ENCODE data around the gene MEGF8.

DNA sequence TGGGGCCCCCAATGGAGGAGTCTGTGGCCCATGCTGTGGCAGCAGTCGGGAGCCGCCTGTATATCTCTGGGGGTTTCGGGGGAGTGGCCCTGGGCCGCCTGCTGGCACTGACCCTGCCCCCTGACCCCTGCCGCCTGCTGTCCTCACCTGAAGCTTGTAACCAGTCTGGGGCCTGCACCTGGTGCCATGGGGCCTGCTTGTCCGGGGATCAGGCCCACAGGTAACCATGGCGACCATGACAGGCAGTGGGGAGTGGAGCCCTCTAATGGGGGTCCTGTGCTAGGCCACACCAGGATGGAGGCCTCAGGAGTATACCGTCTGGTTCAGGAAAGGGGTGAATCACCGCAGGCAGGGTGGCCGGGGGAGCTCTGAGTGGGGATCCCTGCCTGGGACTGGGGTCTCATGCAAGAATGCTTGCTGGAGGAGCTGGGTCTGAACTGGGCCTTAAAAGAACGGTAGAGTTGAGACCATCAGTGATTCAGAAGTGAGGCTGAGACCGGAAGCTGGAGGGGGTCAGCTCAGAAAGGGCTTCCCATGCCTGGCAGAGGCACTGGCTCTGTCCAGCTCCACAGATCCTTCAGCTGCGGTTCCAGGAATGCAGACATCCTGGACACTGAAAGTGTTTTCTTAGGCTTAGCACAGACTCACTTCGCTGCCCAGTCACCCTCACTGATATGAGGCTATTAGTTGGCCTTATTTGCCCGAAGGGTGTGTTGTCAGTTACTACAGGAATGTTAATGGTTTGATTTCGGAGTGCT lies 35.5 kb downstream of the MEGF8 start:
- TF ChIP-seq, protein P1, sequence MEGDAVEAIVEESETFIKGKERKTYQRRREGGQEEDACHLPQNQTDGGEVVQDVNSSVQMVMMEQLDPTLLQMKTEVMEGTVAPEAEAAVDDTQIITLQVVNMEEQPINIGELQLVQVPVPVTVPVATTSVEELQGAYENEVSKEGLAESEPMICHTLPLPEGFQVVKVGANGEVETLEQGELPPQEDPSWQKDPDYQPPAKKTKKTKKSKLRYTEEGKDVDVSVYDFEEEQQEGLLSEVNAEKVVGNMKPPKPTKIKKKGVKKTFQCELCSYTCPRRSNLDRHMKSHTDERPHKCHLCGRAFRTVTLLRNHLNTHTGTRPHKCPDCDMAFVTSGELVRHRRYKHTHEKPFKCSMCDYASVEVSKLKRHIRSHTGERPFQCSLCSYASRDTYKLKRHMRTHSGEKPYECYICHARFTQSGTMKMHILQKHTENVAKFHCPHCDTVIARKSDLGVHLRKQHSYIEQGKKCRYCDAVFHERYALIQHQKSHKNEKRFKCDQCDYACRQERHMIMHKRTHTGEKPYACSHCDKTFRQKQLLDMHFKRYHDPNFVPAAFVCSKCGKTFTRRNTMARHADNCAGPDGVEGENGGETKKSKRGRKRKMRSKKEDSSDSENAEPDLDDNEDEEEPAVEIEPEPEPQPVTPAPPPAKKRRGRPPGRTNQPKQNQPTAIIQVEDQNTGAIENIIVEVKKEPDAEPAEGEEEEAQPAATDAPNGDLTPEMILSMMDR (IDR thresholded peaks at IDR 0.05; ENCODE audit: extremely low read depth in 1 of 2, insufficient read depth in 1 of 2, low read depth in 1 of 2, low read length in 2 of 2), result no peak
- TF ChIP-seq, protein P2, sequence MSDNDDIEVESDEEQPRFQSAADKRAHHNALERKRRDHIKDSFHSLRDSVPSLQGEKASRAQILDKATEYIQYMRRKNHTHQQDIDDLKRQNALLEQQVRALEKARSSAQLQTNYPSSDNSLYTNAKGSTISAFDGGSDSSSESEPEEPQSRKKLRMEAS (IDR thresholded peaks at IDR 0.05; ENCODE audit: insufficient read depth, insufficient read length), result no peak
- TF ChIP-seq FOS (IDR thresholded peaks at IDR 0.05; ENCODE audit: borderline replicate concordance, insufficient read depth, low read length) (no peak), POLR2AphosphoS5 (IDR thresholded peaks at IDR 0.05; ENCODE audit: insufficient read depth, low read depth, low read length) (no peak), EZH2 (IDR thresholded peaks at IDR 0.05; ENCODE audit: borderline replicate concordance, low read depth, low read length, severe bottlenecking) (no peak), POLR2A (IDR thresholded peaks at IDR 0.05; ENCODE audit: low read depth, low read length) (no peak), MYC (IDR thresholded peaks at IDR 0.05; ENCODE audit: low read depth, low read length) (no peak), GATA2 (IDR thresholded peaks at IDR 0.05; ENCODE audit: insufficient read depth, insufficient read length, low read depth, low read length) (no peak), JUN (IDR thresholded peaks at IDR 0.05; ENCODE audit: borderline replicate concordance, insufficient read depth, insufficient read length, low read depth) (no peak)

All from endothelial cell of umbilical vein (primary cell).